NCI-H2196 (cell line): Measurements from ENCODE around the gene SMIM7.
A peak's percentile ranks its signal among the peaks of the same experiment; 100 is the strongest.

Experiments used
- DNase-seq: peaks from one replicate; lab custom pipeline; 2025; ENCODE audit not compliant: unreplicated experiment; lab: John Stamatoyannopoulos, UW

The SMIM7 gene

GRCh38 chr19:16623576-16623975, 36.4 kb downstream of the SMIM7 start:
- DNase-seq = no peak

GRCh38 chr19:16623066-16623465, 36.9 kb downstream of the SMIM7 start:
- DNase-seq = no peak

GRCh38 chr19:16621165-16621800, 38.7 kb downstream of the SMIM7 start:
- no peak for DNase-seq

- DNase-seq = no peak
Observed at GRCh38 chr19:16620584-16620983, 39.4 kb downstream of the SMIM7 start.

- no peak for DNase-seq
Observed at GRCh38 chr19:16620018-16620417, 39.9 kb downstream of the SMIM7 start.

- no peak for DNase-seq
Observed at GRCh38 chr19:16619457-16619856, 40.5 kb downstream of the SMIM7 start.

- no peak for DNase-seq
Observed at GRCh38 chr19:16618248-16618647, 41.7 kb downstream of the SMIM7 start.

GRCh38 chr19:16615808-16616207, 44.1 kb downstream of the SMIM7 start:
- no peak for DNase-seq

GRCh38 chr19:16614941-16615340, 45.0 kb downstream of the SMIM7 start:
- DNase-seq = no peak

GRCh38 chr19:16613841-16614240, 46.1 kb downstream of the SMIM7 start:
- DNase-seq = no peak

- DNase-seq = no peak
Observed at GRCh38 chr19:16612636-16613035, 47.3 kb downstream of the SMIM7 start.

GRCh38 chr19:16611121-16611520, 48.8 kb downstream of the SMIM7 start:
- DNase-seq = no peak

GRCh38 chr19:16609511-16610200, 50.3 kb downstream of the SMIM7 start:
- no peak for DNase-seq

- DNase-seq = no peak
Observed at GRCh38 chr19:16608290-16608739, 51.6 kb downstream of the SMIM7 start.

- no peak for DNase-seq
Observed at GRCh38 chr19:16607819-16608218, 52.1 kb downstream of the SMIM7 start.

GRCh38 chr19:16605553-16605994, 54.4 kb downstream of the SMIM7 start:
- peak; percentile 65 for DNase-seq

GRCh38 chr19:16605115-16605514, 54.8 kb downstream of the SMIM7 start:
- no peak for DNase-seq

- DNase-seq = no peak
Observed at GRCh38 chr19:16604615-16605014, 55.3 kb downstream of the SMIM7 start.

- no peak for DNase-seq
Observed at GRCh38 chr19:16603090-16603489, 56.9 kb downstream of the SMIM7 start.

- DNase-seq = no peak
Observed at GRCh38 chr19:16601378-16602052, 58.4 kb downstream of the SMIM7 start.

GRCh38 chr19:16600824-16601223, 59.1 kb downstream of the SMIM7 start:
- DNase-seq = no peak
